GM18861 (cell line): ENCODE measurements around the gene BCL2L2.

ENCODE experiments used
- ATAC-seq: cut with Tn5 transposase; IDR thresholded peaks from one replicate; pipeline ENCODE4 v1.9.1; 2021; ENCODE audit not compliant: unreplicated experiment

BCL2L2 gene

GRCh38 chr14:23352506-23353432, 46.1 kb downstream of the BCL2L2 start, which contains the start of gene SLC22A17:
Gene SLC22A17 (minus strand): TSS chr14:23352887.
- no peak for ATAC-seq

DNA sequence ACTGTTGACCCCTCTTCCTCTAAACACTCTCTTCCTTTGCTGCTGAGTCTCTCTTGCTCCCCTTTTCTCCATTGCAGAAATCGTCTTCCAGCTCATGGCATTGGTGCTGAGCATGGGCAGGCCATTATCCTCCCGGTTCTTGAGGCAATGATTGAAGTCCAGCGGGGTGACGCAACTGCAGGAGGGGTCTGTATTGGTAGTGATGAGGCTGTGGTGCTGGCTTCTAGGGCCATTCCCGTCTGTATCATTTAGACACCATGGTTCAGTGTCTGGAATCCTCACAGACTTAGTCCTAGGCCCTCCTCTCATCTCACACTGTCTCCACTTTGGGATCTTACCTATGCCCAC, 46.8 kb downstream of the BCL2L2 start:
- no peak for ATAC-seq

- ATAC-seq: no peak
Observed at GRCh38 chr14:23354990-23355389, 48.4 kb downstream of the BCL2L2 start.

- no peak for ATAC-seq
Observed at GRCh38 chr14:23355871-23356435, 49.3 kb downstream of the BCL2L2 start.

GRCh38 chr14:23356662-23357061, 50.0 kb downstream of the BCL2L2 start:
- ATAC-seq: no peak

DNA sequence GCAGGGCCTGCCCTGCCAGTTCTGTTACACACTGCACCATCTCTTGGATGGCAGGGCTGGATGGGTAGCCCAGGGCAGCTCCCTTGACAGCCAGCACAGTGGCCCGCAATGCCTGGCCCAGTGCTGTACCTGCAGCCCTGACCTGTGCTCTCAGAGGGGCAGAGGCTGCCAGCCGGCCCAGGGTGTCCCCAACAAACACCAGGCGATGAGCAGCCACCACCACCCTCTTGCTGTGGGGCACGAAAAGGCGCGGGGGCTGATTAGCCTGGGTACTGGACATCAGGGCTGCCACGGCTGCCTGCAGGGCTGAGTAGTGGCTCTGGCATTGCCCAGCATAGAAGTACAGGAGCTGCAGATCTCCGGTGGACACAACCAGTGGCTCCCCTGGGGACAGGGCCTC, 50.6 kb downstream of the BCL2L2 start:
- no peak for ATAC-seq

DNA sequence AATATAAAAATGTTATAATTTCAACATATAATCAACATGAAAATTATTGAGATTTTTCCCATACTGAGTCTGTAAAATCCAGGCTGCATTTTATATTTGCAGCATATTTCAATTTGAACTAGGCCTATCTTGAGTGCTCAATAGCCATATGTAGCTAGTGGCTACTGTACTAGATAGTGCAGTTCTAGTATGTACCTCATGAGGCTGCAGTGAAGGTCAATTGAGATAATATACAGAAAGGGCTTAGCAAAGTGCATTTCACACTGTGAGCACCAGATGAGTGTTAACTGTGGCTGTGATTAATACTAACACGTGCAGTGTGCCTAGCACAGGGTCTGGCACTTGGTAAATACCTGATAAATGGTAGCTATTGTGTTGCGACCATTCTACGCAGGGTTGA, 51.4 kb downstream of the BCL2L2 start:
- no peak for ATAC-seq

- ATAC-seq: no peak
Observed at GRCh38 chr14:23358553-23359166, 52.0 kb downstream of the BCL2L2 start.

- ATAC-seq: no peak
Observed at GRCh38 chr14:23359167-23359626, 52.6 kb downstream of the BCL2L2 start.

GRCh38 chr14:23359722-23360447, 53.3 kb downstream of the BCL2L2 start:
- ATAC-seq: no peak

DNA sequence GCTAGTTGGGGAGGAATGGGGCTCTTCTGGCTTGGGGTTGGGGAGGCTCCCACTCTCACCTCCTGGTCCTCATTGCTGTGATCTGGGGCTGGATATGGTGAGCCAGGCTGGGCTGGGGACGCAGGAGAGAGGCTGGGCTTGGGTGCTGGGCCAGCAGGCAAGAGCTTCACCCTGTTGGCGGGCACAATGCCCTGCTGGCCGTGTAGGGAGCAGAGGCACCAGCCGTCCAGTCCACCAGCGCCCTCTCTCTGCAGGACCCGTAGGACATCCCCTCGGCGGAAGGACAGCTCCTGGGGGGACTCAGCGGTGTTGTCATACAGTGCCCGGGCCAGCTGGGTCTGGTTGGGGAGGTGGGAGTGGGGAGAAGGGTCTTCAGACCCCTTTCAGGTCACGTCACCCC, 53.9 kb downstream of the BCL2L2 start:
- ATAC-seq: no peak

GRCh38 chr14:23361320-23361719, 54.7 kb downstream of the BCL2L2 start:
- no peak for ATAC-seq
